ENCODE measurements around the gene RPL27. TPM values are rescaled to one million over a fixed set of nuclear protein-coding genes. Genes with fewer than 3 reads are reported as not detected.

RPL27 gene
- total and polyA plus RNA-seq, 4 donors: 188 to 928 (median 442) TPM

DNA sequence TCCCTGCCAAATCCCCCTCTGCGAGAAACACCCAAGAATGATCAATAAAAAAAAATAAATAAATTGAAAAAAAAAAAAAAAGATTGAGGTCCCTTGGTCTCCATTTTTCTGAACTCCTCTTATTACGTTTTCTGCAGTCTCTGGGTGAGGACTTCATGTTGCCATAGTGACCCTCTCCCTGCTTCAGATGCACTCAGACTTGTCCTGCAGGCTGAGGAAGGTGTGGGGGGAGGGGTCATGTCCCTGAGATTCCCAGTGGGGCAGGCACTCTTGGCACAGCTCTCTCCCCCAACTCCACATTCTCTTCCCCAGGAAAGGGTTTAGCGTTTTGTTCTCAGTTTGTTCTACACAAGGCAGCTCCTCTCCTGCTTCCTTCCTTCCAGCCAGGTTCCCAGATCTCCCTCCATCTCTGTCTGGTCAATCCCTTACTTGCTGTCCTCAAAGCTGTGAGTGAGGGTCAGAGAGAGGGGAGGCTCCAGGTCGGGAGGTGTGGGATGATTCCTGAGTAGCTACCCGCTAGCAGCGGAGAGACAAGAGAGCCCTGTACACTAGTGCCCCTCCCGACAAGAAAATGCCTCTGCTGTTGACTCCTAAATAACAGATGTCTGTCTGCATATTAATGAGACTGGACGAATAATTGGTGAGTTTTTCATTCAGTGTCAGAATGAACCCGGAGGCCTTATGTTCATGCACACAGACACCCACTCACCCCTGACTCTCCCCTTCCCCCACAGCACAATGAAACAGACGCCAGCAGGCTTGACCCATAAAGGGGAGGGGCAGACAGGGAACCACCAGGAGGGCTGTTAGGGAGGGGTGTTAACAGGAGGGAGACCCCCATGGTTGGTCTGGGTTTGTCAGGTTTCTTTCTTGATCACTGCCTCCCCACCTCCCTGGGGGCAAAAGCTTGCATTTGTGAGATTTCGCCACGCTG is 36.0 kb downstream of the RPL27 start:
- no peak overlapping the region for H3K27ac ChIP-seq (ENCODE audit: low read depth in 1 of 2, low read length in 2 of 2)
- no peak for DNase-seq (ENCODE audit: low spot score)
- H3K4me3 ChIP-seq (ENCODE audit: low read depth in 1 of 3, low read length in 3 of 3): no peak overlapping the region
- TF ChIP-seq REST (IDR thresholded peaks at IDR 0.05) (no peak), FOXA1 (IDR thresholded peaks at IDR 0.05) (no peak), CTCF (IDR thresholded peaks at IDR 0.05; ENCODE audit: low read depth, low read length, missing input control) (no peak), FOXA2 (IDR thresholded peaks at IDR 0.05) (no peak), JUND (IDR thresholded peaks at IDR 0.05) (no peak), YY1 (IDR thresholded peaks at IDR 0.05) (no peak), EGR1 (IDR thresholded peaks at IDR 0.05; ENCODE audit: low read depth in 2 of 2) (no peak), RXRA (IDR thresholded peaks at IDR 0.05) (no peak), HNF4G (IDR thresholded peaks at IDR 0.05) (no peak), SP1 (IDR thresholded peaks at IDR 0.05) (no peak), HNF4A (conservative IDR thresholded peaks at IDR 0.05) (no peak), ATF3 (IDR thresholded peaks at IDR 0.05) (no peak)
- TF ChIP-seq, protein P1, sequence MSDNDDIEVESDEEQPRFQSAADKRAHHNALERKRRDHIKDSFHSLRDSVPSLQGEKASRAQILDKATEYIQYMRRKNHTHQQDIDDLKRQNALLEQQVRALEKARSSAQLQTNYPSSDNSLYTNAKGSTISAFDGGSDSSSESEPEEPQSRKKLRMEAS (IDR thresholded peaks at IDR 0.05): no peak
- no peaks in the 10 kb centered on the region for H3K36me3 ChIP-seq (ENCODE audit: control insufficient read depth in 4 of 4, insufficient read depth in 3 of 4, low read depth in 1 of 4, low read length in 3 of 4)
- WGBS: 73% methylated on average over 12 of the region's 12 CpGs
- H3K9me3 ChIP-seq (ENCODE audit: control insufficient read depth in 4 of 4, low read length in 3 of 4): no peaks in the 10 kb centered on the region
- H3K4me1 ChIP-seq (ENCODE audit: control insufficient read depth in 4 of 4, insufficient read depth in 4 of 4, low read length in 3 of 4): peaks cover 2 to 20% (median 11%) of the 10 kb centered on the region in 4 donors
- H3K9ac ChIP-seq (ENCODE audit: low read depth in 1 of 2, low read length in 2 of 2): no peak overlapping the region
- H3K27me3 ChIP-seq (ENCODE audit: control insufficient read depth in 4 of 4, insufficient read depth in 4 of 4, low read length in 3 of 4): no peaks in the 10 kb centered on the region

DNA sequence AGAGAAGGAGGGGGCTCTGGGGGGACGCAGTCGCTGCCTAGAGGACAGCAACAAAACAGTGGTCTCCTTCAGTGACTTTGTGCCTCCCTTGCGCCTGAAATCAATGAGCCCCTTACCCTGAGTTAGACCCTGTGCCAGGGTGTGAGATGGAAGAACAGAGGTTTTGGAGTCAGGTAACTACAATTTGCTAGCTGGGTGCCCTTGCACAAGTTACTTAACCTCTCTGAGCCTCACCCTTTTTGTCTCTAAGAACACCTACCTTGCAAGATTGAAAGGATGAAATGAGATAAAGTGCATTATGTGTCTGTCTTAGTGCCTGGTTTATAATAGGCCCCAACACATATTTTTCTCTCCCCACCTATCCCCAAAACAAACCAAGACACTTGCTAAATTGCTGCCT is 36.7 kb downstream of the RPL27 start:
- 94% methylated on average over 3 of the region's 3 CpGs for WGBS
- TF ChIP-seq SP1 (IDR thresholded peaks at IDR 0.05): no peak
- TF ChIP-seq NR2F2 (IDR thresholded peaks at IDR 0.05): no peak
- TF ChIP-seq JUND (IDR thresholded peaks at IDR 0.05): no peak
- no peak for TF ChIP-seq RXRA (IDR thresholded peaks at IDR 0.05)
- TF ChIP-seq ZBTB33 (IDR thresholded peaks at IDR 0.05): no peak
- no peak for TF ChIP-seq FOXA2 (IDR thresholded peaks at IDR 0.05)
- no peaks in the 10 kb centered on the region for H3K9me3 ChIP-seq (ENCODE audit: control insufficient read depth in 4 of 4, low read length in 3 of 4)
- no peak overlapping the region for H3K27ac ChIP-seq (ENCODE audit: low read depth in 1 of 2, low read length in 2 of 2)
- H3K36me3 ChIP-seq (ENCODE audit: control insufficient read depth in 4 of 4, insufficient read depth in 3 of 4, low read depth in 1 of 4, low read length in 3 of 4): no peaks in the 10 kb centered on the region
- no peaks in the 10 kb centered on the region for H3K27me3 ChIP-seq (ENCODE audit: control insufficient read depth in 4 of 4, insufficient read depth in 4 of 4, low read length in 3 of 4)
- DNase-seq (ENCODE audit: low spot score): no peak
- H3K4me1 ChIP-seq (ENCODE audit: control insufficient read depth in 4 of 4, insufficient read depth in 4 of 4, low read length in 3 of 4): peaks cover 2 to 19% (median 12%) of the 10 kb centered on the region in 4 donors
- H3K4me3 ChIP-seq (ENCODE audit: low read depth in 1 of 3, low read length in 3 of 3): no peak overlapping the region
- no peak overlapping the region for H3K9ac ChIP-seq (ENCODE audit: low read depth in 1 of 2, low read length in 2 of 2)
